Gastrocnemius medialis (tissue), 4 donors: Measurements from ENCODE around the gene ADGRF3.

Experiments
- POLR2A ChIP-seq, 2 donors: fragments of 450-650 bp; IDR thresholded peaks; one replicate each; pipeline ENCODE4 v1.6.1; 2017; ENCODE audit warnings: antibody characterized with exemption in 2 of 2, mild to moderate bottlenecking in 2 of 2, moderate library complexity in 2 of 2
- TF ChIP-seq, protein P1 (sequence below), 5 experiments: fragments of 450-650 bp in 3 of 5; fragments of 200-600 bp in 2 of 5; sonication (generic) in 2 of 5; IDR thresholded peaks in 4 of 5; conservative IDR thresholded peaks in 1 of 5; 1 replicate in 4 of 5; 2 replicates in 1 of 5; pipeline ENCODE4 v1.5.1; 2016 to 2019; ENCODE audit warnings: antibody characterized with exemption in 5 of 5, mild to moderate bottlenecking in 3 of 5, moderate library complexity in 3 of 5

DNA sequence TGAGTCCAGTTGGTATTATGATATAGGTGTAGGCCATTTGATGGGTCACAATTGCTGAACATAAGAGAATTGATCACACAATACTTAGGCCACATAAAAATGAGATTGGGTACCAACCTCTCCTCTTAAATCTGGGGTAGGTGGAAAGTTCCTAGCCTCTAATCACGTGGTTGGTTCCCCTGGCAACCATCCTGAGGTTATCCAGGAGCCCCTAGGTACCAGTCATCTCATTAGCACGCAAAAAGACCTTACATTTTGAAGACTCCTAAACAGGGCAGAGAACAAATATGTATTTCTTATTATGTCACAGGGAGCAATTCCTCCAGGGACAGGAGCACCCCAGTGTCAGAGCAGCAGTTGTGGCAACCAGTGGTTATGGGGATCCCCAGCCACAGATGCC, 13.3 kb downstream of the ADGRF3 start:
- no peak for TF ChIP-seq POLR2A (IDR thresholded peaks at IDR 0.05)
- TF ChIP-seq, protein P1, sequence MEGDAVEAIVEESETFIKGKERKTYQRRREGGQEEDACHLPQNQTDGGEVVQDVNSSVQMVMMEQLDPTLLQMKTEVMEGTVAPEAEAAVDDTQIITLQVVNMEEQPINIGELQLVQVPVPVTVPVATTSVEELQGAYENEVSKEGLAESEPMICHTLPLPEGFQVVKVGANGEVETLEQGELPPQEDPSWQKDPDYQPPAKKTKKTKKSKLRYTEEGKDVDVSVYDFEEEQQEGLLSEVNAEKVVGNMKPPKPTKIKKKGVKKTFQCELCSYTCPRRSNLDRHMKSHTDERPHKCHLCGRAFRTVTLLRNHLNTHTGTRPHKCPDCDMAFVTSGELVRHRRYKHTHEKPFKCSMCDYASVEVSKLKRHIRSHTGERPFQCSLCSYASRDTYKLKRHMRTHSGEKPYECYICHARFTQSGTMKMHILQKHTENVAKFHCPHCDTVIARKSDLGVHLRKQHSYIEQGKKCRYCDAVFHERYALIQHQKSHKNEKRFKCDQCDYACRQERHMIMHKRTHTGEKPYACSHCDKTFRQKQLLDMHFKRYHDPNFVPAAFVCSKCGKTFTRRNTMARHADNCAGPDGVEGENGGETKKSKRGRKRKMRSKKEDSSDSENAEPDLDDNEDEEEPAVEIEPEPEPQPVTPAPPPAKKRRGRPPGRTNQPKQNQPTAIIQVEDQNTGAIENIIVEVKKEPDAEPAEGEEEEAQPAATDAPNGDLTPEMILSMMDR (IDR thresholded peaks at IDR 0.05 in 4 of 5, conservative IDR thresholded peaks at IDR 0.05 in 1 of 5) = no peak
